PC-9 (cell line): ENCODE results near the gene CEP41. TPM values are rescaled to one million over a fixed set of nuclear protein-coding genes. Genes with fewer than 3 reads are reported as not detected.

ENCODE experiments used
- BruUV-seq: library from RNA; stranded (reverse); fragments of 400-500 nt; replicated peaks from 2 replicates; lab custom pipeline; 2021; lab: Mats Ljungman, UMichigan
- CTCF ChIA-PET: fragments of 300-600 bp; sonication (Branson Sonifier 250); formaldehyde crosslinking; loops from one replicate; lab custom pipeline; 2022; ENCODE audit warnings: antibody characterized with exemption; lab: Charles Lee
- POLR2A ChIA-PET: fragments of 300-600 bp; sonication (Branson Sonifier 250); formaldehyde crosslinking; loops from one replicate; lab custom pipeline; 2022; ENCODE audit warnings: antibody characterized with exemption; ENCODE audit not compliant: unreplicated experiment; lab: Charles Lee
- DNase-seq, 2 experiments: peaks; one replicate each; pipeline versions ENCODE4 v3.0.0 to v3.0.0-alpha.2; 2015 to 2022; ENCODE audit warnings: mixed read lengths in 1 of 2
- H2AFZ ChIP-seq: fragments of 200-600 bp; sonication (generic); 2 replicates; pipeline ENCODE4 v1.8.1; 2017; ENCODE audit warnings: antibody characterized with exemption
- H3F3A ChIP-seq: fragments of 200-600 bp; sonication (generic); 2 replicates; pipeline ENCODE4 v1.8.1; 2017; ENCODE audit warnings: antibody characterized with exemption, mild to moderate bottlenecking, low read depth; ENCODE audit not compliant: insufficient read depth
- H3K27ac ChIP-seq: fragments of 200-600 bp; sonication (generic); 2 replicates; pipeline ENCODE4 v1.6.1; 2016; ENCODE audit warnings: mixed run types
- H3K27me3 ChIP-seq: fragments of 200-600 bp; sonication (generic); 2 replicates; pipeline ENCODE4 v1.6.1; 2016; ENCODE audit warnings: low read depth, mixed run types; ENCODE audit not compliant: insufficient read depth
- H3K36me3 ChIP-seq: fragments of 200-600 bp; sonication (generic); 2 replicates; pipeline ENCODE4 v1.6.1; 2016; ENCODE audit warnings: low read depth, mixed run types
- H3K4me1 ChIP-seq: fragments of 200-600 bp; sonication (generic); replicated peaks from 2 replicates; pipeline ENCODE4 v1.6.1; 2016; ENCODE audit warnings: mixed run types; ENCODE audit not compliant: insufficient read depth
- H3K4me2 ChIP-seq: fragments of 200-600 bp; sonication (generic); 2 replicates; pipeline ENCODE4 v1.6.1; 2017; ENCODE audit warnings: mixed run types
- H3K4me3 ChIP-seq: fragments of 200-600 bp; sonication (generic); 2 replicates; pipeline ENCODE4 v1.6.1; 2016; ENCODE audit warnings: mixed run types
- H3K79me2 ChIP-seq: fragments of 200-600 bp; sonication (generic); 2 replicates; pipeline ENCODE4 v1.6.1; 2017; ENCODE audit warnings: low read depth, mixed run types
- H3K9me2 ChIP-seq: fragments of 200-600 bp; sonication (generic); 2 replicates; pipeline ENCODE4 v1.8.1; 2017; ENCODE audit warnings: mild to moderate bottlenecking; ENCODE audit not compliant: insufficient read depth
- H3K9me3 ChIP-seq: fragments of 200-600 bp; sonication (generic); 2 replicates; pipeline ENCODE4 v1.8.1; 2016; ENCODE audit warnings: low read depth; ENCODE audit not compliant: insufficient read depth
- H4K20me1 ChIP-seq: fragments of 200-600 bp; sonication (generic); 2 replicates; pipeline ENCODE4 v1.8.1; 2017; ENCODE audit not compliant: insufficient read depth
- EZH2 ChIP-seq: fragments of 200-600 bp; sonication (generic); IDR thresholded peaks from 2 replicates; pipeline ENCODE4 v1.8.0; 2017; ENCODE audit warnings: antibody characterized with exemption, low read depth
- intact Hi-C: fragments of 100-400 bp; cut with micrococcal nuclease; formaldehyde crosslinking; loops from one replicate; pipeline ENCODE4 v1.10.0; 2022; ENCODE audit not compliant: unreplicated experiment
- total RNA-seq: library from RNA; stranded (reverse); gene quantifications from 2 replicates; pipeline ENCODE4 v1.2.3, GENCODE V29; 2021
- TF ChIP-seq, protein P1 (sequence below): fragments of 200-600 bp; sonication (generic); conservative IDR thresholded peaks from 2 replicates; pipeline ENCODE4 v1.6.1; 2017; ENCODE audit warnings: mixed run types, antibody characterized with exemption, mild to moderate bottlenecking, moderate library complexity

The CEP41 gene
- total RNA-seq, 1 experiment from 2014 or later: 18.0 TPM

- Histone ChIP-seq H3K36me3 (no peaks in the 10 kb centered on the region), H3K9me2 (no peaks in the 10 kb centered on the region), H3K4me1 (no peaks in the 10 kb centered on the region), H3F3A (no peaks in the 10 kb centered on the region), H3K9me3 (no peaks in the 10 kb centered on the region), H3K27ac (no peak overlapping the region), H2AFZ (no peak overlapping the region), H3K27me3 (no peaks in the 10 kb centered on the region), H3K4me2 (no peak overlapping the region), H3K79me2 (no peaks in the 10 kb centered on the region), H4K20me1 (no peaks in the 10 kb centered on the region), H3K4me3 (no peak overlapping the region)
- DNase-seq: no peak
- TF ChIP-seq, protein P1, sequence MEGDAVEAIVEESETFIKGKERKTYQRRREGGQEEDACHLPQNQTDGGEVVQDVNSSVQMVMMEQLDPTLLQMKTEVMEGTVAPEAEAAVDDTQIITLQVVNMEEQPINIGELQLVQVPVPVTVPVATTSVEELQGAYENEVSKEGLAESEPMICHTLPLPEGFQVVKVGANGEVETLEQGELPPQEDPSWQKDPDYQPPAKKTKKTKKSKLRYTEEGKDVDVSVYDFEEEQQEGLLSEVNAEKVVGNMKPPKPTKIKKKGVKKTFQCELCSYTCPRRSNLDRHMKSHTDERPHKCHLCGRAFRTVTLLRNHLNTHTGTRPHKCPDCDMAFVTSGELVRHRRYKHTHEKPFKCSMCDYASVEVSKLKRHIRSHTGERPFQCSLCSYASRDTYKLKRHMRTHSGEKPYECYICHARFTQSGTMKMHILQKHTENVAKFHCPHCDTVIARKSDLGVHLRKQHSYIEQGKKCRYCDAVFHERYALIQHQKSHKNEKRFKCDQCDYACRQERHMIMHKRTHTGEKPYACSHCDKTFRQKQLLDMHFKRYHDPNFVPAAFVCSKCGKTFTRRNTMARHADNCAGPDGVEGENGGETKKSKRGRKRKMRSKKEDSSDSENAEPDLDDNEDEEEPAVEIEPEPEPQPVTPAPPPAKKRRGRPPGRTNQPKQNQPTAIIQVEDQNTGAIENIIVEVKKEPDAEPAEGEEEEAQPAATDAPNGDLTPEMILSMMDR: no peak
- no peak for TF ChIP-seq EZH2
- no TSS peak for BruUV-seq
- POLR2A ChIA-PET: no interaction called here
- CTCF ChIA-PET: no interaction called here
- intact Hi-C loops: no loop called here
These were observed 27.8 kb upstream of the CEP41 start for GRCh38 chr7:130468612-130469011.

- Histone ChIP-seq H3K79me2 (no peaks in the 10 kb centered on the region), H2AFZ (no peak overlapping the region), H3K4me3 (no peak overlapping the region), H3K9me2 (no peaks in the 10 kb centered on the region), H4K20me1 (no peaks in the 10 kb centered on the region), H3K4me1 (no peaks in the 10 kb centered on the region), H3K36me3 (no peaks in the 10 kb centered on the region), H3F3A (no peaks in the 10 kb centered on the region), H3K27ac (no peak overlapping the region), H3K4me2 (no peak overlapping the region), H3K9me3 (peaks cover 4% of the 10 kb centered on the region; the same call in 1 of the 2 replicates), H3K27me3 (no peaks in the 10 kb centered on the region)
- POLR2A ChIA-PET: no interaction called here
- CTCF ChIA-PET: no interaction called here
- DNase-seq: no peak
- BruUV-seq: no TSS peak
- TF ChIP-seq EZH2: no peak
- TF ChIP-seq, protein P1: no peak
- intact Hi-C loops: no loop called here
These were observed 23.0 kb upstream of the CEP41 start for GRCh38 chr7:130463553-130464434.

DNA sequence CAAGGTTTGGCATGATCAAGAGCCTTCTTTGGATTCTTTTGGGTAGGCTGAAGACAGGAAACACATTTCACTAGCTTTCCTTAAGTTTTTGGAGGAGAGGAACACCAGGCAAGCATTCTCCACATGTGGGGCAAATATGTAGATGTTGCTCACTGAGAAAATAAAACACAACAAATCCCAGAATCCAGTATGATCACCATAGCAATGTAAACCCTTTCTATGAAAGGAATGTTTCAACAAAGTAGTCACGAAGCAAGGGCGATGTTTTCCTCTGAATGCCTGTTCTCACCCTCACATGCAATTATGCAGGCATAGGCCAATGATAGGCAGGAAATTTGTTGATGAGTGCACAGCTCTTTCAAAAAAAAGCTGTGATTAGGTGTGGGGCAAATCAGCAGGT, 20.5 kb upstream of the CEP41 start:
- POLR2A ChIA-PET: no interaction called here
- Histone ChIP-seq H3K27ac (no peak overlapping the region), H3K36me3 (no peaks in the 10 kb centered on the region), H3K4me3 (no peak overlapping the region), H3K4me2 (no peak overlapping the region), H3F3A (no peaks in the 10 kb centered on the region), H3K9me3 (peaks cover 7% of the 10 kb centered on the region; the same call in 1 of the 2 replicates), H3K27me3 (no peaks in the 10 kb centered on the region), H2AFZ (no peak overlapping the region), H3K4me1 (no peaks in the 10 kb centered on the region), H3K9me2 (no peaks in the 10 kb centered on the region), H4K20me1 (no peaks in the 10 kb centered on the region), H3K79me2 (no peaks in the 10 kb centered on the region)
- DNase-seq: no peak
- intact Hi-C loops: no loop called here
- TF ChIP-seq, protein P1: no peak
- no peak for TF ChIP-seq EZH2
- CTCF ChIA-PET: no interaction called here
- no TSS peak for BruUV-seq
